WTC11 (cell line): ENCODE data around the gene RASA2.

ENCODE experiments used
- ATF3 ChIP-seq: sonication (generic); formaldehyde crosslinking; conservative IDR thresholded peaks from 2 replicates; pipeline ENCODE4 v1.8.1; 2022; ENCODE audit warnings: mild to moderate bottlenecking, missing genetic modification reagents
- JUN ChIP-seq: sonication (generic); formaldehyde crosslinking; IDR thresholded peaks from 2 replicates; pipeline ENCODE4 v1.8.0; 2023; ENCODE audit warnings: mild to moderate bottlenecking, missing genetic modification reagents
- NFE2L1 ChIP-seq: sonication (generic); formaldehyde crosslinking; IDR thresholded peaks from 2 replicates; pipeline ENCODE4 v1.8.1; 2023; ENCODE audit warnings: missing genetic modification reagents
- PREB ChIP-seq: sonication (generic); formaldehyde crosslinking; IDR thresholded peaks from 2 replicates; pipeline ENCODE4 v1.8.1; 2022; ENCODE audit warnings: mild to moderate bottlenecking, missing genetic modification reagents, moderate library complexity, borderline replicate concordance
- SP1 ChIP-seq: sonication (generic); formaldehyde crosslinking; conservative IDR thresholded peaks from 2 replicates; pipeline ENCODE4 v1.8.1; 2022; ENCODE audit warnings: missing genetic modification reagents
- ZBTB43 ChIP-seq: sonication (generic); formaldehyde crosslinking; IDR thresholded peaks from 2 replicates; pipeline ENCODE4 v1.8.1; 2023; ENCODE audit warnings: mild to moderate bottlenecking, missing genetic modification reagents

GRCh38 chr3:141444586-141445285, 42.1 kb upstream of the RASA2 start:
- TF ChIP-seq PREB (CRISPR knock-in tag) (no peak), JUN (CRISPR knock-in tag) (no peak), NFE2L1 (CRISPR knock-in tag) (no peak), ATF3 (CRISPR knock-in tag) (no peak), ZBTB43 (no peak), SP1 (CRISPR knock-in tag) (no peak)
